Urinary bladder (tissue), 4 donors: Measurements from ENCODE around the gene TOP1. TPM values are rescaled to one million over a fixed set of nuclear protein-coding genes. Genes with fewer than 3 reads are reported as not detected.

Source experiments
- DNase-seq: peaks from one replicate; pipeline ENCODE4 v3.0.0-alpha.2; 2015; ENCODE audit errors: extremely low spot score
- H3K27ac ChIP-seq: one replicate; pipeline ENCODE4 v1.5.1; 2013; ENCODE audit warnings: low read depth, mild to moderate bottlenecking, moderate library complexity
- H3K36me3 ChIP-seq: one replicate; pipeline ENCODE4 v1.6.1; 2013; ENCODE audit warnings: mild to moderate bottlenecking, moderate library complexity; ENCODE audit not compliant: insufficient read depth
- H3K4me1 ChIP-seq: one replicate; pipeline ENCODE4 v1.6.1; 2013; ENCODE audit warnings: mild to moderate bottlenecking, moderate library complexity; ENCODE audit not compliant: insufficient read depth
- H3K4me3 ChIP-seq: one replicate; pipeline ENCODE4 v1.5.1; 2013; ENCODE audit warnings: low read depth, low read length
- WGBS: extraction: QIAGEN DNeasy Blood & Tissue Kit; methylation state at CpG from one replicate; pipeline ENCODE4 v1.1.7; 2013; 5-methylcytosine and 5-hydroxymethylcytosine counted together
- polyA plus RNA-seq: library from polyadenylated mRNA; stranded (reverse); fragments of 200-250 nt; gene quantifications from one replicate; pipeline ENCODE4 v1.2.3, GENCODE V29; 2013
- total RNA-seq: library from RNA; depleted of rRNA; stranded (reverse); fragments of >200 nt; gene quantifications from one replicate; pipeline ENCODE4 v1.2.3, GENCODE V29; 2014
- donor health status: healthy with polysubstance abuse.
- donor health status: healthy.

TOP1 gene
- total and polyA plus RNA-seq, 2 donors: 26.9 to 29.2 TPM

DNA sequence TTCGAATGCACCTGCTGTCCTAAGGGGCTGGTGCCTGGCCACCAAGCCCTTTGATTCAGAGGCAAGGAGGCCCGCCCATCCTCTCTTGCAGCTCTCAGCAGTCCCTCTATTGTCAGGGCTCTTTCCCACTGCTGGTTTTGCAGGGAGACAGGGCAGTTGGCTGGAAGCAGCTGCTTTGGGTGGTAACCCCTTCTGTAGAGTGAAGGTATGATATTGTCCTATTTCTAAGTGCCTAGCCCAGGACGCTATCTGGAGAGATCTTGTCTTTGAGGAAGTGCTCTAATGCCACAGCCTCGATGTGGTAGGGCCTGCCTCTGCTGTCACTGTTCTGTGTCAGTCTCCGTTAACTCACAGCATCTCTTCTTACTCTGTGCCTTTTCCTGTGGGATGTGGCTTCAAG is 114.3 kb downstream of the TOP1 start:
- DNase-seq: no peak
- H3K4me1 ChIP-seq: no peaks in the 10 kb centered on the region
- 56% methylated on average over 5 of the region's 5 CpGs for WGBS
- H3K4me3 ChIP-seq: no peak overlapping the region
- no peaks in the 10 kb centered on the region for H3K36me3 ChIP-seq
- no peak overlapping the region for H3K27ac ChIP-seq

DNA sequence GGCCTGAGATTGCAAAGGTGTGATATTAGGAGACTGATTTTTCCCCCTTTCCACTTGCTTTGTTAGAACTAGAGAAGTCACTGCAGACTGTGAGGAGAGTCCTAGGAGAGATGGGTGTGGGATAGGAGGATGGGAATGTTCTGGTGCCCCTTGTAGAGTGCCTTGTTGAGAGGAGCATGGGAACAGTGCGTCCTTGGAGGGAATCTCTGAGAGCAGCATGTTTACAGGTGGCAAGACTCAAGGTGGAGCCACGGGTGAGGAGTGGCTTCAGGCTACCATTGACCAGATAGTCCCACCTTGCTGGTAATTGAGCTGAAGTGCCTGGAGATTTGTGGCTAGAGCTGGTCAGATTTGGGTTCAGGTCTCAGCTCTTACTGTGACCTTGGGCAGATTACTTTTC is 114.7 kb downstream of the TOP1 start:
- no peaks in the 10 kb centered on the region for H3K36me3 ChIP-seq
- H3K27ac ChIP-seq: no peak overlapping the region
- DNase-seq: no peak
- H3K4me1 ChIP-seq: no peaks in the 10 kb centered on the region
- WGBS: 77% methylated on average over 2 of the region's 2 CpGs
- no peak overlapping the region for H3K4me3 ChIP-seq

DNA sequence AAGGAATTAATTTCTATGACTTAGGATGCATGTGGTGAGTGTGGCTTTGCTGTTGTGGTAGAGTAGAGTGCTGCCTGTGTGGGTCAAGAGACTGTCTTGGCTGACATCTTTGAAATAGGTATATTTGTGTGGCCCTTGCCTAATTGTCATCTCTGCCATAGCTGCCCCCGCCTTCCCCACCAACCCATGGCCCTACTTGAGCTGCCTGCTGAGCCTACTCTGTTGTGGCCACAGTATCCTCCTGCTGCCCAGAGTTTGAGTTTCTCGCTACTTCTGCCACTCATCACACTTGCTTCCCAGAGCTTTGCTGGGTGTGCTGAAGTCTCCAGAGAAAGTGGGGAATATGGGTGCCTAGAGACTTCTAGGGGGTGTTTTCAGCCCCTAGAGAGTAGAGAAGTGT is 116.7 kb downstream of the TOP1 start:
- no peaks in the 10 kb centered on the region for H3K4me1 ChIP-seq
- no peak overlapping the region for H3K27ac ChIP-seq
- no peak overlapping the region for H3K4me3 ChIP-seq
- 97% methylated on average over 2 of the region's 2 CpGs for WGBS
- DNase-seq: no peak
- H3K36me3 ChIP-seq: no peaks in the 10 kb centered on the region

DNA sequence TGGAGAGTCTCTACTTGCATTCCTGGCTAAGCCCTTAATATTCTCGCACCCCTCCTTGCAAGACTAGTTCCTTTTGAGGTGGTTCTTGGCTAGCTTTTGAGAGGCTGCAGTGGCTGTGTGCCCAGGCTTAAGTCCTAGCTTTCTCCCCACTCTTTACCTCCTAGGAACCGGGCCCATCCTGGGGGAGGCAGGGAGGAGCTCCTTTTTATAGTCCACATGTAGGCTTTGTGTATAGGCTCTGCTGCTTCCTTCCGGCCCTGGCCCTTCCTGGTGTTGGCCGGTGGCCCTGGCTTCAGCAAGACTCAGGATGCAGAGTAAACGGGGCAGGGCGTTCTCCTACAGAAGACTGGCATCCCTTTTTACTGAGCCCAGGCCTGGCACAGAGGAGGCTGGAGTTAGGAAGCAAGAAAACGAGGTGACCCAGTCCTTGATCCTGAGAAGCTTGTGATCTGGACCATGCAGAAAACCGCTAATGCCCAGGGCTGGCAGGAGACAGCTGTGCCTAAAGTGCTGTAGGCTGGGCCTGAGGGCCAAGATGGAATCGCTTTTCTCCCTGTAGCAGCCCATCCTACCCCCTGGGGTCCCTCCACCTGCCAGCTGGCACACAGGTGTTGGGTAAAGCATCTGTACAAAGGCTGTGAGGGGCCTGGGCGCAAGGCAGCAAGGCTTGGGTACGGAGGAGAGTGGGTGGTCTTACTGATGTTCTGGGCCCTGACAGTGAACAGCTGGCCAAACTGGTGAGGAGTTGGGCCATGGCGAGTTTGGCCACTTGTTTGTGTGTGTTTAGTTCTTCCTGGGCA is 117.4 kb downstream of the TOP1 start:
- Histone ChIP-seq H3K36me3 (no peaks in the 10 kb centered on the region), H3K27ac (no peak overlapping the region), H3K4me1 (no peaks in the 10 kb centered on the region), H3K4me3 (no peak overlapping the region)
- no peak for DNase-seq
- 46% methylated on average over 12 of the region's 12 CpGs for WGBS

DNA sequence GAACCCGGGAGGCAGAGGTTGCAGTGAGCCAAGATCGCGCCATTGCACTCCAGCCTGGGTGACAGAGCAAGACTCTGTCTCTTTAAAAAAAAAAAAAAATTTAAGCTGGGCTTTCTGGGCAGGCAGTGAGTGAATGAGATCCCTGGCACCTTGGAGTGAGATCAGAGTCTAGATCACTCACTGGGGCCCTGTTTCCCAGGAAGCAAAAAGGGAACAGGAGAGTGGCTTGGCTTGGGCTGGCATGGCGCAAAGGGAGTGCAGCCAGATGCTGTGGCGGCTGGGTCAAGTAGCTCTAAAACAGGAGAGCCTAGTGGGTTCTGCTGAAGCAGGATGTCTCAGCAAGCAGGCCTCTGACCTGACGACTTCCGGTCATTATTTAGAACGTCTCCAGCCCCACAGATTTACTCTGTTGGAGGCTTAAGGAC is 119.2 kb downstream of the TOP1 start:
- no peak overlapping the region for H3K4me3 ChIP-seq
- WGBS: 81% methylated on average over 8 of the region's 8 CpGs
- no peaks in the 10 kb centered on the region for H3K36me3 ChIP-seq
- H3K4me1 ChIP-seq: no peaks in the 10 kb centered on the region
- no peak for DNase-seq
- H3K27ac ChIP-seq: no peak overlapping the region

DNA sequence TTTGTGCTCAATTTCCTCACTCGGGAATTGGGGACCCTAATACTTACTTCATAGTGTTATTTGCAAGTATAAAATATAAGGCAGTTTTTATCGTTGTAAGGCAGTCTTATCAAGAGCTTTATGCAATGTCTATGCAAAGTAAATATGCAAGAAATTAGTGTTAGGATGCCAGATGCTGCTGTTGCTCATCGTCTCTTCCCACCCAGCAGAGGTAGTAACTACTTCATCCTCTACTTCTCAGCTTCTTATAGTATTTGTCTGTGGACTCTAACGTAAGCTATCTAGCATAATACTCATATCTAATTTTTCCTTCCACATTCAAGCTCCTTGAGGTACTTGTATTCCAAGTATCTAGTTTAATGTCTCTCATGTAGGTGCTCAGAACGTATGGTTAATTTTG is 120.3 kb downstream of the TOP1 start:
- H3K27ac ChIP-seq: no peak overlapping the region
- no peak for DNase-seq
- H3K4me3 ChIP-seq: no peak overlapping the region
- no peaks in the 10 kb centered on the region for H3K36me3 ChIP-seq
- WGBS: 65% methylated on average over 5 of the region's 5 CpGs
- H3K4me1 ChIP-seq: no peaks in the 10 kb centered on the region

DNA sequence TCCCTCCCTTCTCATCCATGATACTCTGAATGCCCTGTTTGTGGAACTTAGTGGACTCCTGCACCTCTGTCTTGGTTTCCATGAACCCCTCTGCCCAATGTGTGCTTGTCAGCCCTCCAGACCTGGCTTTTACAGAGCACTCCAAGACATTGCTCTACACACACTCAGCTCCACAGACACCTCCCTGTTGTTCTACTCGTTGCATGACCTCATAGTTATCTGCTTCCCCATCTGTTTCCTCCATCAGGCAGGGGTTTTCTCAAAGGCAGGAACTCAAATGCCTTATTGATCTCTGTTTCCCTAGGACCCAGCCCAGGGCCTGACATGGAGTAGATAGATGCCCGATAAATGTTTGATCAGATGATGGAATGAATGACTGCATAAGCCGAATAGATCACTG is 122.0 kb downstream of the TOP1 start:
- Histone ChIP-seq H3K36me3 (no peaks in the 10 kb centered on the region), H3K4me1 (no peaks in the 10 kb centered on the region), H3K27ac (no peak overlapping the region), H3K4me3 (no peak overlapping the region)
- no peak for DNase-seq
- 58% methylated on average over 3 of the region's 3 CpGs for WGBS

DNA sequence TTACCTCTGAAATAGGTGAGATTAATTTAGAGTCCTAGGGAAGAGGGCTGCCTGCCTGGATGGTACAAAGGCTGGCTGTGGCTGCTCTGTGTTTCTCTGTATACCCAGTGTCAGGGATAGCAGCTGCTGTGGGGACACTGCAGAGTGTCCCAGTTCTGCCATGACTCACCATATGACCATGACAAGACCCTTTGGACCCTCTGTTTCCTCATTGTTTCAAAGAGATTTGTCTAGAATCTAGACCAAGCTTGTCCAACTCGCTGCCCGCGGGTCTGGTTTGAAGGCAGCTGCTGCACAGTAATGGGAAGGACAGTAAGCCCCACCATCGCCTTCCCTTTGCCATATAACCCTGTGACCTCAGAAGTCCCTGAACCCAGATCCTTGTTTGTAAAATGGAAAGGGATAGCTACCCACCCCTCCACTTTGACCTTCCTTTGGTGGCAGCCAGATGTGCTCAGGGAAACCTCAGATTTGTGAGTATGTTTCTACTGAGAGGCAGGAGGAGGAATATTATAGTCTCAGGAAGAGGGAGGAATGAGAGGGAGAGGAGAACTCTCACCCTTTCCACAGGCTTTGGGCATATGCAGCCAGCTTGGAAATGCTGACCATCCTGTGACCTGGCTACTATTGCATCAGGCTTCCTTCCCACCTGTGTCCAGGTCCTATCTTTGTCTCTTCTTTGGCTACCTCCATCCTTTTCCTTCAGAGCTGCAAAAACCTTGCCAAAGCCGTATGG is 122.7 kb downstream of the TOP1 start:
- Histone ChIP-seq H3K4me3 (no peak overlapping the region), H3K36me3 (no peaks in the 10 kb centered on the region), H3K4me1 (no peaks in the 10 kb centered on the region), H3K27ac (no peak overlapping the region)
- WGBS: 95% methylated on average over 5 of the region's 5 CpGs
- DNase-seq: no peak

DNA sequence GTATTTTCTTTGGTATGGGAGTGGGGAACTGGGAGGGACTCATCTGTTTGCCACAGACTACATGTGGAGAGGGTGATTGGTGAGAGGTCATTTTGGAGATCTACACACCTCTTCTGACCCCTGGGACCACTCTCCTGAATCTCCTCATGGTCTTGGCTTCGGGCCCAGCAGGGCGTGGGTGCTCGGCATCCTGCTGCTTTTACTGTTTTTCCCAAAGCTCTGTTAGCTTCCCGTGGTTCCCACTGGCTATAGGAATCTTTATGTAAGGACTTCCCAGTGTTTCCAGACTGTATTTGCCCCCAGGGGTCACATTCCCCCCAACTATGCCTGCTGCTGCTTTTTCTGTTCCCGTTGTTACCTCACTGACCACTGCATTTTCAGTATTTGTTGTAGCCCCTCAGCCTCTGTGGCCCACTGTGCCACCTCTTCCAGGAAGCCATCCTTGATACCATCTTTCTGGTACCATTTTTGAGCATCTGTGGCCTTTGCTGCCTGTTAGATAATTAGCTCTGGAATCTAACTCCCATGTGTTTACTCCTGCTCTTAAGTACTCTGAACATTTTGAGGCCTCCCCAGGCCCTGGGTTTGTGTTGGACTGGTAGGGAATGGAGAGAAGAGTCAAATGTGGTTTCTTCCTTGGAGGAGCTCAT is 123.6 kb downstream of the TOP1 start:
- DNase-seq: no peak
- Histone ChIP-seq H3K36me3 (no peaks in the 10 kb centered on the region), H3K4me1 (no peaks in the 10 kb centered on the region), H3K4me3 (no peak overlapping the region), H3K27ac (no peak overlapping the region)
- WGBS: 53% methylated on average over 5 of the region's 5 CpGs

DNA sequence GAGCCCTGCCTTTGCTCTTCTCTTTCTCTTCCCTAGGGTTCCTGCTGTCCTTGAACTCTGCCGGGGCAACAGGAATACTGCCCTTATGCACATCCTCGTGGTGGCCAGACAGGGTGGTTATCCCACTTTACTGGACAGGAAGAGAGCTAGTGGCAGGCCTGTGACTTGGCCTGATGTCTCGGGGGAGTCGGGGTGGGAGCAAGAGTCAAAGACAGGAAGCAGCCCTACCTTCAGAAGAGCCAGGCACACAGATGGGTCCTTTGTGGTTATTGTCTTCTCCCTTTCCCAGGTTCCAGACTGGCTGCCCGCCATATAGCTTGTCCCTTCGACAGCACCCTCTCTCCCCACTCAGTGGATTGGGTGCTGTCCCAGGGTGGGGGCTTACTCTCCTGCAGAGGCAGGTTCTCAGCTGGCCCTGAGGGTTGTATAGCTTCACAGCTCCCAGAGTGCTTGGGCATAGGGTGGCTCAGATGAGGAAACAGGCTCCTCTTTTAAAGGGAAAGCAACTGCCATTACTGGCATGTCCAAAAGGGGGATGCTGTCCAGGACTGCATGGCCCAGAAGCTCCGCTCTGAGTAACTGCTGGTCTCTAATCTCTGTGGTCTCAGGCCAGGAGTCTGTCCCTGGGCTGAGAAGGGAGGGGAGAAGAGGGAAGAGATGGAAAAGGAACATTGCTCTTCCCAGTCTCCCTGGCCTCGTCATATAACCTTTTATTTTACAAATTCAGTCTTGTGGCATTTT is 126.0 kb downstream of the TOP1 start:
- no peak for DNase-seq
- H3K27ac ChIP-seq: no peak overlapping the region
- no peak overlapping the region for H3K4me3 ChIP-seq
- H3K36me3 ChIP-seq: no peaks in the 10 kb centered on the region
- WGBS: 56% methylated on average over 8 of the region's 8 CpGs
- H3K4me1 ChIP-seq: no peaks in the 10 kb centered on the region

DNA sequence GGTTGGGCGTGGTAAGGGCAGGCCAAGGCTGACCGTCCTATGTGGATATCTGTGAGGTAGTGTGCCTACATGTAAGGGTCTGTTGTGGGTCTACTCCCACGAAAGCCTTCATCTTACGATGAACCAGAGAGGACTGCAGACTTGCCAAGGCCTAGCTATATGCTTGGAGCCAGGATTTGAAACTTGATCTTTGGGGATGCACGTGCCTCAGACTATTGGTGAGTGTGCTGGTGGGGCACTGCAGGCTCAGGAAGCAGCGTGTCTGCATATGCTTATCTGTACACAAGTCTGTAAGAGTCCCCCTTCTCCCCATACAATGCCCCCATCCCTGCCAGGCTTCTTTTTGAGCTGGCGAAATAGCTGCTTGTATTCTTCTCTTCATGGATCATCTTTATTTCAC is 126.6 kb downstream of the TOP1 start:
- Histone ChIP-seq H3K27ac (no peak overlapping the region), H3K4me1 (no peaks in the 10 kb centered on the region), H3K4me3 (no peak overlapping the region), H3K36me3 (no peaks in the 10 kb centered on the region)
- DNase-seq: no peak
- 61% methylated on average over 7 of the region's 7 CpGs for WGBS

DNA sequence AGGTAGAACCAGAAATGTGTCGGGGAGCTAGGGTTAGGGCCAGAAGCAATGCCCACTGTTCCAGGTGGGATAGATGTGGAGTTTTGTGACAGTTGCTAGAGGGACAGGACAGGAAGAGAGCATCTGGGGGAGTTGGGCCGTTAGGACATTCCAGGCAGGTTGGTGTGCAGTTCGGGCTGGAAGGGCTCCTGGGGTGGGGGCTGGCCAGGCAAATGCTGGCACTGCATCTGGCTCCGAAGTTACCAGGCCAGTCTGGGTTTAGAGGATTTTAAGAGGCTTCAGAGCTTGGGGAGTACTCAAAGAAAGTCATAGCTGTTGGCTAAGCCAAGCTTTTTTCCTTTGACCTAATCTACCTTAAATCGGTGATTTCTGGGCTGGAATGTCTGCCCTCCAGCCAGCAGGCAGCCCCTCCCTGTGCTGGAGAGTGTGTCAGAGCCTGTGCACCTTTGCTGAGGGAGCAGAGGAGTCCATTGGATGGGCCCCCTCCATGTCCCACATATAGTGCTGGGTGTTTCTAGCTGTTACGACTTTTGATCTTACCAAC is 129.5 kb downstream of the TOP1 start:
- Histone ChIP-seq H3K4me3 (no peak overlapping the region), H3K4me1 (no peaks in the 10 kb centered on the region), H3K27ac (no peak overlapping the region), H3K36me3 (peaks cover 3% of the 10 kb centered on the region)
- DNase-seq: no peak
- 74% methylated on average over 6 of the region's 6 CpGs for WGBS

DNA sequence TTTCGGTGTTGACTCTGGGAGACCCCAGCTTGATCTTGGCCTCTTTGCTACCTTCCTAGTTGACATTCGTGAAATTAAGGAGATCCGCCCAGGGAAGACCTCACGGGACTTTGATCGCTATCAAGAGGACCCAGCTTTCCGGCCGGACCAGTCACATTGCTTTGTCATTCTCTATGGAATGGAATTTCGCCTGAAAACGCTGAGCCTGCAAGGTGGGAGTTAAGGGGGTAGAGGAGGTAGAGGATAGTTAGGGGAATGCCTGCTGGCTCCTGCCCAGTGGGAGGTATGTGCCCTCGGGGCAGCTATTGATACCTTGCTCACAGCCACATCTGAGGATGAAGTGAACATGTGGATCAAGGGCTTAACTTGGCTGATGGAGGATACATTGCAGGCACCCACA is 130.9 kb downstream of the TOP1 start:
- Histone ChIP-seq H3K4me1 (no peaks in the 10 kb centered on the region), H3K36me3 (peaks cover 3% of the 10 kb centered on the region), H3K27ac (no peak overlapping the region), H3K4me3 (no peak overlapping the region)
- 85% methylated on average over 10 of the region's 10 CpGs for WGBS
- no peak for DNase-seq
